Measurements from ENCODE around the gene GFRA3.
"Not testable (repeated sequence)": the region's sequence is repeated elsewhere in the genome, so short reads cannot be mapped to it uniquely, and the experiment has no call there.

Gene GFRA3

DNA sequence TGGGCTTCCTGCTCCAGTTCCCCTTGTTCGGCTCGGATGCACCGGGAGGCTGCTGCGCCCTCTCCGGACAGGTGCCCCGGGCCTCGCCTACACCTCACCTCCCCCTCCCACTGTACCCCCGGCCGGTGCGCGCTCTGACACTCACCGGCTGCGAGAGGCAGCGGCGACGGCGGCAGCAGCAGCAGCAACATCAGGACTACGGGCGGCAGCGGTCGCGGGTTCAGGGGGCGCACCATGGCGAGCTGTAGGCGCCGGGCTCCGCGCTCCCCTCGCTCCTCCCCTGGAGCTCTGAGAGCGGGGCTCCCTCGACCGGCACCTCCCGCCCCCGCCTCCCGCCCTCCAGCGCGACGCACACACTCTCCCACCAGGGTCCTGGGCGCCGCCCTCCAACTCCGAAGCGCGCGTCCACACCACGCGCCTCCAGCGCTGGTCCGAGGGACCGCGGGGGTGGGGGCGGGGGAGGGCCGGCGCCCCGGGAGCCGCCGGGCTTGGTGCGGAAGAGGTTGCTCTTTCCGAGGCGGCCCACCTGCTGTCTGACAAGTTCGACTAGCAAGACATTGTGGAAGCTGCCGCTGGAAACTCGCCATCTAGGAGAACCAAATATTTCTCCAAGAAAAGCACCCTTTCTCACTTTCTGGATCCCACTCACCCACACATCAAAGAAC lies at the start of gene GFRA3:
Gene GFRA3, minus strand, starts transcription at position 433 of the 665 bp plus-strand sequence. Its CDS starts 197 bp downstream, at position 236.
- DNase-seq (ENCODE audit: low read depth): no peak

DNA sequence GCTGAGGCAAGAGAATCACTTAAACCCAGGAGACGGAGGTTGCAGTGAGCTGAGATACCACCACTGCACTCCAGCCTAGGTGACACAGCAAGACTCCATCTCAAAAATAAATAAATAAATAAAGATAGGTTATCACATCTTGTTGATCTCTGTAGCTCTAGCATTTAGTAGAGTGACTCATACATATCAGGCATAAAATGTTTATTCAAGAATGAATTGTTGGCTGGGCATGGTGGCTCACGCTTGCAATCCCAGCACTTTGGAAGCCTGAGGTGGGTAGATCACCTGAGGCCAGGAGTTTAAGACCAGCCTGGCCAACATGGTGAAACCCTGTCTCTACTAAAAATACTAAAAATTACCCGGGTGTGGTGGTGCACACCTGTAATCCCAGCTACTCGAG lies 43.8 kb upstream of the GFRA3 start:
- DNase-seq (ENCODE audit: low read depth): not testable (repeated sequence)

DNA sequence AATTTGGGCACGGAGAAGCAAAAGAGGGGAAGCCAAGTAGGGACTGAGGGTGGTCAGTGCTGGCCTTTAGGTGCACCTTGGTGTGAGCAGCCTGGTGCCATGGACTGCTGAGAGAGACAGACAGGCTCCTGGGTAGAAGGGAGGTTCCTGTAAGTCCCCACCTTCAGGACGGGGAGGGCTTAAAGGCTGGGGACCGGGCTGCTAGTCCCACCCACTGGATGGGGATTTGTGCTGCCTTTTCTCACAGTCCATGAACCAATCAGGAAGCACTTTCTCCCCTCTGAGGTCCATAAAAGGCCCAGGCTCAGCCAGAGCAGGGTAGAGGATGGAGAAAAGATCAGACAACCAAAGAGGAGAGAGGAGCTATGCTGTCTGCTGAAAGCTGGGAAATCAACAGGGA lies 41.9 kb upstream of the GFRA3 start:
- no peak for DNase-seq (ENCODE audit: low read depth)

DNA sequence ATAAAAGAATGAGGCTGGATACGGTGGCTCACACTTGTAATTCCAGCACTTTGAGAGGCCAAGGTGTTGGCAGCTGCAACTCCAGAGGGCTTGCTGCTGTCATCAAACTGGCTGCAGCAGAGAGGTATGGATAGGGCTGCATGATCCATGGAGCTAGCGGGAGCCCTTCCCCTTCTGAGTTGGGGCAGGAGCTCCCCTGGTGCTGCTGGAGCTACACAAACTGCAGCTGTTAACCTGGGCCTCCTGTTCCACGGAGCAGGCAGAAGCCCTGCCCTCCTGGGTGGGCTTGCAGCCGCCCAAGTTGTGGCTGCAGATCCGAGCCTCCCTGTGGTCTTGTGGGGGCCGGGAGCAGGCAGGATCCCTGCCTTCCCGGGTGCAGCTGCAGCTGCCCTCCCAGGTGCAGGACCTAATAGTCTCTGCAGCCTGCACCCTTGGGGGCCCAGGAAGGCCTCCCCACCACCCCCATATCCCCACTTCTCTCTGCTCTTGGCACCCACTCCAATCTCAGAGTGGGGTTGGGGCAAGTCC lies 41.4 kb upstream of the GFRA3 start:
- no peak for DNase-seq (ENCODE audit: low read depth)

DNA sequence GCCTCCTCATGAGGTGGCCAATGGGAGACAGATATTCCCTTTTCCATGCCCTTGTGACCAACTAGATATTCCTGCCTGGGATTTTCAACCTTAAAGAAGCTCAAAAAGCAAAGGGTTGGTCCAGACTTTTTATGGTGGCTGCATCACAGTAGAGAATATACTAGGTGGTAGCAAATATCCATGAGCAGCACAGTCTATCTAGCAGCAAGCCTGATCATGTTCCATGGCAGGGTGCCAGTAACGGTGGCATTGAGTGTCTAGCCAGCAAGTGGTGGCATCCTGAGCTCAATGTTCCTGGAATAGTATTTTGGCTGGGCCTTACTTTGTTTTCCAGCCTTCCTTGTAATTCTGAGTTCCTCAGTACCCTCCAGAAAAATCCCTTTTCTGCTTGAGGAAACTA lies 31.4 kb upstream of the GFRA3 start:
- no peak for DNase-seq (ENCODE audit: low read depth)

- no peak for DNase-seq (ENCODE audit: low read depth)
These were observed 29.0 kb upstream of the GFRA3 start for GRCh38 chr5:138303372-138303771.

DNA sequence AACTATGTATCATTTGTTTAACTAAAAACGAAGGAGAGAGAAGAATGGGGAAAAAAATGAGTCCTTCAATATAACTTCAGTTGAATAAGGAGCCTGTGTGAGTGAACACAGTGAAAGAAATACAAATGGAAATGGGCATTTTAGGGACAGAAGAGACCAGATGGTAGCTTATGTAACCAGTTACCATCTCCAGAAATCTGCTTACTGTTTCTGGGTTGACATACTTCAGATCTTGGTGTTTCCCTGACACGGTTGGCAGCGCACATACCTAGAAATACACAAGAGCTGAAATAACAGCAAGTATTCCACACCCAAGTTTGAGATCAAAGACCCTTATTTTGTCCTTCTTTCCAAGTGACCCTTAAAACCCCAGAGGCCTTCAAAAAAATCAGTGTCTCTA lies 14.9 kb upstream of the GFRA3 start:
- DNase-seq (ENCODE audit: low read depth): no peak

GRCh38 chr5:138287246-138287645 lies 12.8 kb upstream of the GFRA3 start:
- no peak for DNase-seq (ENCODE audit: low read depth)

DNA sequence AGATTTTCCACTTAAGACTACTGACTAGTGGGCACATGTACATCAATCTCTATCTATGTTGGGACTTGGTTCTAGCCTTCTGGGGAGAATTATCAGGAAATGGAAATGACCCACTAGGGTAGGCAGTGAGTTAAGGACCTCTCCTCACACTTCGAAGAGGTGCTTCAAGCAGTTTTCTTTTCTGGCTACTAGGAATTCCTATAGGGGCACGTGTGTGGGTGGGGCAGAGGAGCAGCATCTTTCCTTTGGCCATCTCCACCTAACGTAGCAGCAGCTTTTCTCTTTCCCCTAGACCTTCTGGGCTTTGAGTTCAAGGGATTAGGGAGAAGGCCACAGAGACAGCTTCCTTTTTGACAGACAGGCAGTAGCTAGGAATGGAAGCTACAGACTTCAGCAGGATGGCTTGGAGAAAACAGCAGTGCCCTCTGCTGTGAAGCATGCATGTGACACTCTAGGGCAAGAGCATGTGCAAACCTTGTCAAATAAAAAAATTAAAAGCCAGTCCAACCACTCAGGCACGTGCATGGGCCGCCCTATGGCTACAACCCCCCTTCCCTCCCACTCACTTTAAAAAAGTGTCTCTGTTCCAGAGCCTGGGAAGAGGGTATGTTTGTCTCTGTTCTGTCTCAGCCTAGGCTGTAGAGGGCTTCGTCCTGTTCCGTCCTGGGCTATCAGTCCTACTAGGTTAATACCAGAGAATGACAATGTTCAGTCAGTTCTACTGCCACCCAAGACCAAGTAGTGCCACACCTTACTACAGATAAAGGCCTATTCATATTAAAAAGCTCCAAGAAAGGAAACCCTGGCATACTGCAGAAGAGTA lies 8.7 kb upstream of the GFRA3 start:
- DNase-seq (ENCODE audit: low read depth): peak; percentile 46

GRCh38 chr5:138280915-138281314 lies 6.5 kb upstream of the GFRA3 start:
- no peak for DNase-seq (ENCODE audit: low read depth)

DNA sequence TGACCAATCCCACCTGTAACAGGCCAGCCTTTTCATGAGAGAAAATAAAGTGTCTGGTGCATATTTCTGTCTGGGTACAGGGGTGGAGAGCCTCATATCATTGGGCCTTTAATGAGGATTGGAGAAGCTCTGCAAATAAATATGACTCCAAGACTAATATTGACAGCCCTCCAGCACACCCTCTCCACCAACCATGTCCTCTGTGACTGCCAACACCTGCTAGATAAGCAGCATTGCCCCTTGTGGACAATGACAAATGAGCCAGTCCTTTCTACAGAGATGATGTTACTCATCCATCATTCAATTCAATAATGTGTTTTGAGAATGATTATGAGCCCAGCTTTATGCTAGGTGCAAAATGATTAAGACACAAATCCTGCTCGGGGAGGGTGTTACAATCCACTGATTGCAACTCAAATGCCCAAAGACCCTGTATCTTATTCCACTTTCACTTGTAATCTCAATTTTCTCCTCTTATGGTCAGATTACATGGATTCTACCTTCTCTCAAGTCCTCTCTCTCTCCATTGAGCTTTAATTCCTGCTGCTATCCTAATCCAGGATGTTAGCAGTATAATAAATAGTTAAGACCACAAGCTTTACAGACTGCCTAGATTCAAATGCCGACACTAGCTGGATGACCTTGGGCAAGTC lies 2.1 kb upstream of the GFRA3 start:
- no peak for DNase-seq (ENCODE audit: low read depth)

DNA sequence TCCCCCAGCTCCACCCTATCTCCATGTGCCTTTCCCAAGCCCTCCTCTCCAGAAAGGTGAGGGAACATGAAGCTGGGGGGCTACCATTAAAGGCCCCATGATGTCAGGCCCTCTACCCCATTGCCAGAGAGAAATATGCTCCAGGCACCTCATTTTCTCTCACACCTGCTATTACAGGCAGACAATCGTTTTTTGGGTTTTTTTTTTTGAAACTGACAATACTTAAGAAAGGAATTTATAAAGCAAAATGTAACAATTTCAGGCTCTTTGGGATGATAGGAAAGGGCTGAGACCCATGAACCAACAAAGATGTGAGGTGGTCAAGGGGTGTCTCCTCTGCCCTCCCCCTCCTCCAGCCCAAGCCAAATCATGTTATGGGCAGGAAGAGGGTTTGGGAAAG lies 1.5 kb upstream of the GFRA3 start:
- no peak for DNase-seq (ENCODE audit: low read depth)

DNA sequence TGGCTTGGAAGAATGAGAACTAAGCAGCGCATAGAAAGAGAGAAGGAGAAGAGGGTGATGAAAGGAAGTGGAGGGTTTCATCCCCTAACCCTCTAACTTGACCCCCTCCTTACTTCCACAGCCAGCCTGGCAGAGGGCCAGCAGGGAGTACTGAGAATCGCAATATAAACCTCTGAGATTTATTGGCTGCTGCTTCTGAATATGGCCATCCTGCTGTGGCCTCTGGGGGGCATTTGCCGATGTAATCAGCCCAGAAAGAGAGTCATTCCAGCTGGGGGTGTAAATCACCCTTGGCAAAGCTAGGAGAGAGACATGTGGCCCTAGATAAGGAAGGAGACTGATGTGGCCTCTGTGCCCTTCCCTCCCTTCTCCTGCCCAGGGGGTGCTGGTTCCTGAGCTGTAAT lies 960 bp upstream of the GFRA3 start:
- no peak for DNase-seq (ENCODE audit: low read depth)

GRCh38 chr5:138273834-138274188 lies 610 bp downstream of the GFRA3 start:
- no peak for DNase-seq (ENCODE audit: low read depth)

- no peak for DNase-seq (ENCODE audit: low read depth)
These were observed 1.7 kb downstream of the GFRA3 start for GRCh38 chr5:138272681-138273080.

DNA sequence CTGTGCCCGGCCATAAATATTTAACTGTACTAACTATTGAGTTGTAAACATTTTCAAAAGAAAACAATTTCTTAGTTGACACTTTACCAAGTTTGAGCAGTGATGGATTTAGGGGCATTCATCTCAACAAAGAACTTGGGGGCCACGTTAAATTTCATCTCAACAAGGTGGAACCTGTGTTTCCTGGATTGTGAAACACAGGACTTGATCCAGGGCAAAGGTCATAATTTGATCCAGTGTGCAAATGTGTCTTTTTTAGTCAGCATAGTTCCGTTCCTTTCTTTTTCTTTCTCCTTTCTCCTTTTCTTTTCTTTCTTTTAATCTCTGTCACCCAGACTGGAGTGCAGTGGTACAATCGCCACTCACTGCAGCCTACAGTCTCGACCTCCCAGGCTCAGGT lies 3.1 kb downstream of the GFRA3 start:
- DNase-seq (ENCODE audit: low read depth): no peak

DNA sequence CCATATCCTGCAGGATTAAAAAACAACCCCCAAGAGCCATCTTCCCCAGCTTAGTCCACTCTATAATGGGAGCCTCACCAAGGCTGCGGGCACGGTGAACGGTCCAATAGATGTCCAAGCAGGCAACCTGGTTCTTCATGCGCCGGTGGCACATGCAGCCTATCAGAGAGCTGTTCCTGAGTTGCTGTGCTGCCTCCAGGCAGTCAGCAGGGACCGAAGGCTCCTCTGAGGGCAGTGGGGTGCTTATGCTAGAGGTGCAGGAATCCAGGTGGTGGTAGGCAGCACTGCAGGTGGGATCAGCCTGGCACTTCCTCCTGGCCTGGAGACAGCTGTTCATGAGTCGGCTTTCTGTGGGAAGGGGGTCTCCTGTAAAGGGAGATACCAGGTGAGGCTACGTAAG lies 10.2 kb downstream of the GFRA3 start:
- no peak for DNase-seq (ENCODE audit: low read depth)

DNA sequence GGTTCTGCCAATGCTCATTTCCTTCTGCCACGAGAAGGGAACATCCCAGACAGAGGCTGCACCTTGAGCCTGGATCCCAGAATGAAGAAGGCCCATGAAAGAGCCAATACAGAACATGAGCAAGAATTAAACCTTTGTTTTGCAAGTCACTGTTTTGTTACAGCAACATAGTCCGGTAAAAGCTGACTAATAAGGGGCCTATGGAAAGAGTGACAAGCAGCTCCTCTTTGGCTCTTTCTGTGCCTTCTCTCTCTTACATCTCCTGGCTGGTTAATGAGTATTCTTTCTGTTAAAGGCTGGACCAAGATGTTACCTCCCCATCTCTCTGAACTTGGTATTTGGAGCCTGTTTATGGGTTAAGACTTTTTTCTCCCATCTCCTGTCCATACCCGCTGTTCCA lies 10.8 kb downstream of the GFRA3 start:
- DNase-seq (ENCODE audit: low read depth): no peak

DNA sequence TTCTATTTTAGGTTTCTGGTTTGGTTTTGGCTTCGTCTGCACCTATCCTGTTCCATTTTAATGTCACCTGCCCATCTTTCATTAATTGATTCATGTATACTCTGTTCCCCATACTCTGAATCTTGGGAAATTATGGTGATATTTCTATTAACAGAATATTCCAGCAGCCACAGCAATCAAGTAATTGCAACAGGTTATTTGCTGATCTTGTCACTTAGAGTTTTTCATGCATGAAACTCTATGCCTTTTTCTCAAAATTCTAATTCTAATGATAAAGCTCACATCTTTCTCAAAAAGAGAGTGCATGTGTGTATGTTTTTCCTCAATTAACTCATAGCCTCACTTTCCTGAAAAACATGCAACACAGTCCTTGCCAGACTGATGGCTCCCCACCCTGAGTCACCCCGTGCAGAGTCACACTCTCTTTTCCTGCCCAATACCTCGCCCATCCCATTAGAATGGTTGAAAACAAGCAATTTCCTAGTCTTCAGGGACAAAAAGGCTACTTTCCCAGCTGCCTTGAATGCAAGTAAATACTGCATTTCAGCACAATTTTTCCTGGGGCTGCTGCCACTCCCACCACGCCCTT lies 15.6 kb downstream of the GFRA3 start:
- no peak for DNase-seq (ENCODE audit: low read depth)

GRCh38 chr5:138257583-138257982 lies 16.8 kb downstream of the GFRA3 start:
- no peak for DNase-seq (ENCODE audit: low read depth)

DNA sequence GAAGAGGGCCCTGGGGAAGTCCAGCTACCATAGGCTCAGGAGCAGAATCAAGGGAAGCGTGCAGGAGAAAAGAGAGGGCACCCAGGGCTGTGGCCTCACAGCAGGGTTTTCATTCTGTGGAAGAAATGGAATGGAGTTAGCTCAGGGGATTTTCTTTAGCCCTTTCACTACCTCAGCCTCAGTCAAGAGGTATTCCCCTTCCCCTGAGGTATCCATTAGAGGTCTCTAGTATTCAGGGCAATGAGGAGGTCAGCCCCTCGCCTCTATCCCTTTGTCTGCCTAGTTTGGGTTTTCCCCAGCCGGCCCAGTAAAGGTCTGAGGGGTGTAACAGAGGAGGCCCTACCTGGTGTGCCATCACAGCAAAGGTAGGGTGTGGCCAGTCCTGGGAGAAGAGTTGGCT lies 21.5 kb downstream of the GFRA3 start:
- no peak for DNase-seq (ENCODE audit: low read depth)

DNA sequence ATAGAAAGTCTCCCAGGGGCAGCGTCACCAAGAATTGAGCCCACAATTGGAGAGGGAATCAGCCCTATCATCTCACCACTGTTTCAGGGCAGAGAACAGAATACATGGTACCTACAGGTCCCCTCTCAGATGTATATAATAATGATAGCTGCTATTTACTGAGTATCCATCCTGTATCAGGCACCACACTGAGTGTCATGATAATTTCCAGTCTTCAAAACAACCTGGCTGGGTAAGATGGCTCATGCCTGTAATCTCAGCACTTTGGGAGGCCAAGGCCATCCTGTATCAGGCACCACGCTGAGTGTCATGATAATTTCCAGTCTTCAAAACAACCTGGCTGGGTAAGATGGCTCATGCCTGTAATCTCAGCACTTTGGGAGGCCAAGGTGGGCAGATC lies 26.6 kb downstream of the GFRA3 start:
- not testable (repeated sequence) for DNase-seq (ENCODE audit: low read depth)

- DNase-seq (ENCODE audit: low read depth): no peak
These were observed 27.6 kb downstream of the GFRA3 start for GRCh38 chr5:138246822-138247221.

All from fibroblast of the conjunctiva (primary cell).